GM12864 (cell line): ENCODE measurements around the gene FAM25G.
"Not testable (repeated sequence)": the region's sequence is repeated elsewhere in the genome, so short reads cannot be mapped to it uniquely, and the experiment has no call there.

Experiments used
- DNase-seq: peaks from one replicate; pipeline ENCODE4 v3.0.0-alpha.2; 2011; ENCODE audit warnings: low read depth
- H3K4me3 ChIP-seq: 2 replicates; pipeline ENCODE4 v1.5.1; 2011; ENCODE audit warnings: mild to moderate bottlenecking, low read depth, low read length, control low read depth

Gene FAM25G

GRCh38 chr10:47491600-47491999, at the start of gene FAM25G:
TSS of gene FAM25G (minus strand) at chr10:47491700. CDS start at chr10:47491674, 26 bp downstream.
- DNase-seq, H3K4me3 ChIP-seq: not testable (repeated sequence)

GRCh38 chr10:47536430-47536829, 44.9 kb upstream of the FAM25G start:
- DNase-seq, H3K4me3 ChIP-seq: not testable (repeated sequence)

GRCh38 chr10:47523475-47523874, 32.0 kb upstream of the FAM25G start, which contains the start of gene AGAP9:
TSS of gene AGAP9 (minus strand) at chr10:47523638. CDS start at chr10:47523526, 112 bp downstream.
- DNase-seq, H3K4me3 ChIP-seq: not testable (repeated sequence)

GRCh38 chr10:47502313-47502712, 10.8 kb upstream of the FAM25G start:
- DNase-seq, H3K4me3 ChIP-seq: not testable (repeated sequence)

GRCh38 chr10:47494226-47494625, 2.7 kb upstream of the FAM25G start:
- H3K4me3 ChIP-seq, DNase-seq: not testable (repeated sequence)

GRCh38 chr10:47489630-47490029, 1.9 kb downstream of the FAM25G start:
- not testable (repeated sequence) for DNase-seq, H3K4me3 ChIP-seq

GRCh38 chr10:47485943-47486342, 5.6 kb downstream of the FAM25G start:
- H3K4me3 ChIP-seq, DNase-seq: not testable (repeated sequence)

GRCh38 chr10:47484786-47485185, 6.7 kb downstream of the FAM25G start:
- DNase-seq, H3K4me3 ChIP-seq: not testable (repeated sequence)

- DNase-seq, H3K4me3 ChIP-seq: not testable (repeated sequence)
These were observed 7.6 kb downstream of the FAM25G start, which contains the start of gene ANXA8 for GRCh38 chr10:47483923-47484322. TSS of gene ANXA8 (minus strand) at chr10:47484115. CDS start at chr10:47483933, 182 bp downstream.

GRCh38 chr10:47482367-47482766, 9.1 kb downstream of the FAM25G start:
- not testable (repeated sequence) for H3K4me3 ChIP-seq, DNase-seq

- H3K4me3 ChIP-seq, DNase-seq: not testable (repeated sequence)
These were observed 9.7 kb downstream of the FAM25G start for GRCh38 chr10:47481768-47482181.

- not testable (repeated sequence) for H3K4me3 ChIP-seq, DNase-seq
These were observed 10.2 kb downstream of the FAM25G start for GRCh38 chr10:47481182-47481766.

- not testable (repeated sequence) for H3K4me3 ChIP-seq, DNase-seq
These were observed 11.4 kb downstream of the FAM25G start for GRCh38 chr10:47480133-47480532.

- not testable (repeated sequence) for DNase-seq, H3K4me3 ChIP-seq
These were observed 13.4 kb downstream of the FAM25G start for GRCh38 chr10:47478114-47478513.

GRCh38 chr10:47477078-47477477, 14.4 kb downstream of the FAM25G start:
- not testable (repeated sequence) for H3K4me3 ChIP-seq, DNase-seq

- H3K4me3 ChIP-seq, DNase-seq: not testable (repeated sequence)
These were observed 16.4 kb downstream of the FAM25G start for GRCh38 chr10:47475101-47475500.

GRCh38 chr10:47473516-47473915, 18.0 kb downstream of the FAM25G start:
- not testable (repeated sequence) for H3K4me3 ChIP-seq, DNase-seq

GRCh38 chr10:47472647-47473046, 18.9 kb downstream of the FAM25G start:
- H3K4me3 ChIP-seq, DNase-seq: not testable (repeated sequence)

GRCh38 chr10:47472072-47472471, 19.4 kb downstream of the FAM25G start:
- H3K4me3 ChIP-seq, DNase-seq: not testable (repeated sequence)

- not testable (repeated sequence) for H3K4me3 ChIP-seq, DNase-seq
These were observed 22.6 kb downstream of the FAM25G start for GRCh38 chr10:47468731-47469528.
